SK-N-MC (cell line): ENCODE data around the gene ZNF366.

ENCODE experiments used
- EZH2 ChIP-seq: fragments of 200-600 bp; sonication (generic); IDR thresholded peaks from one replicate; pipeline ENCODE4 v1.6.1; 2017; ENCODE audit warnings: antibody characterized with exemption
- FOXP2 ChIP-seq: optimal IDR thresholded peaks from 2 replicates; pipeline ENCODE3; 2011; ENCODE audit warnings: mild to moderate bottlenecking, moderate library complexity; ENCODE audit not compliant: insufficient read depth; ENCODE audit errors: extremely low read length, control extremely low read depth
- POLR2AphosphoS5 ChIP-seq: IDR thresholded peaks from 2 replicates; pipeline ENCODE4 v1.6.1; 2012; ENCODE audit warnings: mild to moderate bottlenecking, low read depth, low read length, borderline replicate concordance

DNA sequence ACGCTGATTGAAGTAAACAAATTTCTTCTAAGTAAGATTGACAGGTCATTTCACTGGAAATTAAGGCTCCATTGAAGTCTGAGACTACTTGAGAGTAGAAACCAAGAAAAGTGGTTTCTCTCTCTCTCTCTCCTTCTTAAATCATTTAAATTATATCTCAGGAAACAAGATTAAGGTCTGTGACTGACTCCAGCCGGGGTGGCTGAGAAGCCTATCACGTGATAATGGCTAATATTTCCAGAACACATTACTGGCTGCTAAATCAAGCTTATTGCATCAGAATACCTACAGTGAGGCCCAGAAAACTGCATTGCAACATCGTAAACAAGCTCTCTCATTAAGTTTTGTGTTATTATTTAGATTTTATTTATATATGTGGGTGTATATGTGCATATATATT is 98.6 kb downstream of the ZNF366 start:
- TF ChIP-seq EZH2 (no peak), POLR2AphosphoS5 (no peak), FOXP2 (no peak)
